ENCODE data around the gene SASH1.

The SASH1 gene

GRCh38 chr6:148590883-148591282, 248.2 kb downstream of the SASH1 start:
- FAIRE-seq, result no peak
- DNase-seq (ENCODE audit: insufficient read length, low spot score), result no peak
- TF ChIP-seq, protein P1, sequence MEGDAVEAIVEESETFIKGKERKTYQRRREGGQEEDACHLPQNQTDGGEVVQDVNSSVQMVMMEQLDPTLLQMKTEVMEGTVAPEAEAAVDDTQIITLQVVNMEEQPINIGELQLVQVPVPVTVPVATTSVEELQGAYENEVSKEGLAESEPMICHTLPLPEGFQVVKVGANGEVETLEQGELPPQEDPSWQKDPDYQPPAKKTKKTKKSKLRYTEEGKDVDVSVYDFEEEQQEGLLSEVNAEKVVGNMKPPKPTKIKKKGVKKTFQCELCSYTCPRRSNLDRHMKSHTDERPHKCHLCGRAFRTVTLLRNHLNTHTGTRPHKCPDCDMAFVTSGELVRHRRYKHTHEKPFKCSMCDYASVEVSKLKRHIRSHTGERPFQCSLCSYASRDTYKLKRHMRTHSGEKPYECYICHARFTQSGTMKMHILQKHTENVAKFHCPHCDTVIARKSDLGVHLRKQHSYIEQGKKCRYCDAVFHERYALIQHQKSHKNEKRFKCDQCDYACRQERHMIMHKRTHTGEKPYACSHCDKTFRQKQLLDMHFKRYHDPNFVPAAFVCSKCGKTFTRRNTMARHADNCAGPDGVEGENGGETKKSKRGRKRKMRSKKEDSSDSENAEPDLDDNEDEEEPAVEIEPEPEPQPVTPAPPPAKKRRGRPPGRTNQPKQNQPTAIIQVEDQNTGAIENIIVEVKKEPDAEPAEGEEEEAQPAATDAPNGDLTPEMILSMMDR (IDR thresholded peaks at IDR 0.05; ENCODE audit: insufficient read depth, missing control alignments), result no peak

- DNase-seq (ENCODE audit: insufficient read length, low spot score), result no peak
- TF ChIP-seq, protein P1 (IDR thresholded peaks at IDR 0.05; ENCODE audit: insufficient read depth, missing control alignments), result no peak
- no peak for FAIRE-seq
Measured at GRCh38 chr6:148591656-148592055, 249.0 kb downstream of the SASH1 start.

DNA sequence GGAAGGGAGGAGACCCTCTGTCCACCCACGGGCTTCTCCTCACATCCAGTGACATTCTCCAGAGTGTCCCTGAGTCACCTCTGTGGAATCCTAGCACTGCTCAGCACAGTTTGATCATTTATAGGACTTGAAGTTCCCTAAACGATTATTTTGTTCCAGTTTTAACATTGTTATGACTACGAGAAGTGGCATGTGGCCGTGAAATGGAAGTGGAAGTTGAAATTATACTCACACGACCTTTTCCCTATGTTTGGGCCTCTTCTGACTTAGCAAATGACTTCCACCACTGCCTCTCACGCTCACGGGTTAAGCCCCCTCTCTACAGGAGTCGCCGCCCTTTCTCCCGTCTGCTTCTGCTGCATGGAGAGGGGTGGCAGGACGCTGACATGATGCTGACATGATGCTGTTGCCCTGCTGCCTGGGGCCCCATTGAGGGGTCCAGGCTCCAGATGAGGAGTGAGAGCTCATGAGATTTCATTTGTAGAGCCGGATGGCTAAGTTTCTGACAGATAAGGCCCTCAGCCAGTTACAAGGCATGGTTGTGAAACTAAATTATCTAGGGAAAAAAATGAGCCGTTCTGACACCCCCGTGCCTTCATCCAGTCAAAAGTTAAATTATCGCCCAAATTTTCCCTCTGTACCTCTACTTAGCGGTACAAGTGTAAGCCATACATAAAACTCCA, 250.6 kb downstream of the SASH1 start:
- TF ChIP-seq, protein P1 (IDR thresholded peaks at IDR 0.05; ENCODE audit: insufficient read depth, missing control alignments), result no peak
- no peak for DNase-seq (ENCODE audit: insufficient read length, low spot score)
- no peak for FAIRE-seq

DNA sequence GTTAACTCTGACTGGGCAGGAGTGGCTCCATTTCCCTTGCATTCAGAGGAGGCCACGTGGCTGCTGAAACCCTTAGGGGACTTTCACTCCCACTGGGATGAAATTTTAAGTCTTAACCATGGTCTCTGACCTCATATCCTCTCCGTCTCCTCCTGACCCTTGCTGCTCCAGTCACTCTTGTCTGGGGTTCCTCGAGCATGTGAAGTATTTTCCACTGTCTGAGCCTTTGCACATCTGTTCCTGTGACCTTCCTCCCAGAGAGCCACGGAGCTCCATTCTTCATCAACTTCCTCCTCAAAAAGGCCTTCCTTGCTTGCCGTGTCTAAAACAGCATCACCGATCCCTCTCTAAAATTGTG, 251.2 kb downstream of the SASH1 start:
- no peak for DNase-seq (ENCODE audit: insufficient read length, low spot score)
- no peak for FAIRE-seq
- TF ChIP-seq, protein P1 (IDR thresholded peaks at IDR 0.05; ENCODE audit: insufficient read depth, missing control alignments), result no peak

GRCh38 chr6:148595550-148595949, 252.9 kb downstream of the SASH1 start:
- FAIRE-seq, result no peak
- DNase-seq (ENCODE audit: insufficient read length, low spot score), result no peak
- TF ChIP-seq, protein P1 (IDR thresholded peaks at IDR 0.05; ENCODE audit: insufficient read depth, missing control alignments), result no peak

DNA sequence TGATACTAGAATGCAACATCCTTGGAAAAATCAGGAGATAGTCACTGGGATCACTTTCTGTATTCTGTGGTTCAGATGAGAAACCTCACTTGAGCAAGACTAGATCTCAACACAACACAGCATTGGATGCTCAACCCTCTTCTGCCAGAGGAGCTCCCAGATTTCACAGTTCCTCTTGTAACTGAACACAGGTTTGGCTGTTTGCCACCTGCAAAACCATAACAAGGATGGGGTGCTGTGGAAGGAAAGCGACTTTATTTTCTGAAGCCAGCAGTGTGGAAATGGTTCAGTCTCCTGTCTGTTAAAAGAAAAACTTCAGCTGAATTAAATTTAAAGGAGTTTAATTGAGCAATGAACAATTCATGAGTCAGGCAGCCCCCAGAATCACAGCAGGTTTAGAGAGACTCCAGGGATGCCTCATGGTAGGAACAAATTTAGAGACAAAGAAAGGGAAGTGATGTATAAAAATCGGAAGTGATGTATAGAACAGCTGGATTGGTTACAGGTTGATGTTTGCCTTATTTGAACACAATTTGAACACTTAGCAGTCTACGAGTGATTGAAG, 254.3 kb downstream of the SASH1 start:
- TF ChIP-seq, protein P1 (IDR thresholded peaks at IDR 0.05; ENCODE audit: insufficient read depth, missing control alignments), result no peak
- DNase-seq (ENCODE audit: insufficient read length, low spot score) (no peak), FAIRE-seq (no peak)

- DNase-seq (ENCODE audit: insufficient read length, low spot score) (no peak), FAIRE-seq (no peak)
- TF ChIP-seq, protein P1 (IDR thresholded peaks at IDR 0.05; ENCODE audit: insufficient read depth, missing control alignments), result no peak
Measured at GRCh38 chr6:148598724-148599123, 256.1 kb downstream of the SASH1 start.
